Mesodermal cell (in vitro differentiated cells): ENCODE measurements around the gene SLC2A6.

Experiments used
- H3K27ac ChIP-seq: 2 replicates; pipeline ENCODE4 v1.7.0; 2013; ENCODE audit warnings: mild to moderate bottlenecking, low read depth, low read length, moderate library complexity; ENCODE audit not compliant: severe bottlenecking
- H3K36me3 ChIP-seq: 2 replicates; pipeline ENCODE4 v1.7.1; 2013; ENCODE audit warnings: mild to moderate bottlenecking, low read length, moderate library complexity; ENCODE audit not compliant: control insufficient read depth, insufficient read depth
- H3K4me1 ChIP-seq: one replicate; pipeline ENCODE4 v1.7.1; 2013; ENCODE audit warnings: mild to moderate bottlenecking, low read length; ENCODE audit not compliant: insufficient read depth, control insufficient read depth, poor library complexity, severe bottlenecking
- H3K4me3 ChIP-seq: 2 replicates; pipeline ENCODE4 v1.7.0; 2013; ENCODE audit warnings: low read length, control low read depth, mild to moderate bottlenecking; ENCODE audit not compliant: insufficient read depth, poor library complexity, severe bottlenecking; ENCODE audit errors: extremely low read depth
- H3K9me3 ChIP-seq: 2 replicates; pipeline ENCODE4 v1.7.1; 2013; ENCODE audit warnings: mild to moderate bottlenecking, low read length, moderate library complexity; ENCODE audit not compliant: control insufficient read depth
- WGBS, 2 experiments: methylation state at CpG; one replicate each; pipeline ENCODE4 v1.1.5; 2013; ENCODE audit warnings: missing lambda C conversion rate in 2 of 2; ENCODE audit not compliant: insufficient coverage in 2 of 2; 5-methylcytosine and 5-hydroxymethylcytosine counted together

SLC2A6 gene

GRCh38 chr9:133514460-133515239 lies 35.8 kb upstream of the SLC2A6 start:
- Histone ChIP-seq H3K36me3 (no peaks in the 10 kb centered on the region), H3K27ac (no peak overlapping the region), H3K9me3 (no peaks in the 10 kb centered on the region), H3K4me1 (peaks cover 5% of the 10 kb centered on the region), H3K4me3 (no peak overlapping the region)
- 88 to 95% methylated on average over 11 to 14 of the region's 14 CpGs for WGBS, 2 experiments

DNA sequence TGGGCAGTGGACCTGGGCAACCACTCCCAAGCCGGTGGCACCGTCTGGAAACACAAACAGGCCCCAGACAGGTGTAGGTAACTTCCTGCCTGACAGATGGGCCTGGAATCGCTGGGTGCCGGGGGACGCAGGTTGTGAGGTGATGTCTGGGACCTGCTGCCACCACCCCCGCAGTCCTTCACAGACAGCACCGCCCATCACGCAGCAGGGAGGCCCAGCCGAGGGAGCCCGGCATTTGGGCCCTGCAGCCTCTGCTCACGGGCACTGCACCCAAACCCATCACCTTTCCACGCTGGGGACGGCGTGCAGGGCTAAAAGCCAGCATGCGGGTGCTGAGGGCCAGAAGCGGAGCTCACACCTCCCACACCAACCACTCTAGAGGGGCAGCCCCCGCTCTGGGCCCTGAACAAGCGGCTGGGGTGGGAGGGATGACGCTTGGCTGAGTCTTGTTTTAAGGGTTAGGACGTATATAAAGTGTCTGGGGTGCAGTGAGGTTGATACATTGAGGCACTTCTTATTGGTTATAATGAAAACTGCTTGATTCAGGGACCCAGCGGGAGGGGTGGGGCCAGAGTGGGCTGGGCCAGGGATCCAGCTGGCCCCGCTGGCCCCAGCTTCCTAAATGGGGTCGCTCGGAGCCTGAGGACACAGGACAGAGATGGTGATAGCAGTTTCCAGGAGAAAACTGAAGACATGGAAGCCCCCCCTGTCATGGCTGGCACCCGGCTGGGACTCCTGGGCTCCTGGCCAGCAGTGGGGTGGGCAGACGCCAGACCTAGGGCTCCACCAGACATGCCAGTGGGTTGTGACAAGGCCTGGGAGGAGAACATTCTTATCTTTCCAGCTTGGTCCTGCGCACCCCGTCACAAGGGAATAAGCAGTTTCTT lies 34.6 kb upstream of the SLC2A6 start:
- Histone ChIP-seq H3K36me3 (no peaks in the 10 kb centered on the region), H3K4me3 (no peak overlapping the region), H3K4me1 (peaks cover 17% of the 10 kb centered on the region), H3K9me3 (no peaks in the 10 kb centered on the region), H3K27ac (no peak overlapping the region)
- 90 to 92% methylated on average over 18 to 23 of the region's 28 CpGs for WGBS, 2 experiments

DNA sequence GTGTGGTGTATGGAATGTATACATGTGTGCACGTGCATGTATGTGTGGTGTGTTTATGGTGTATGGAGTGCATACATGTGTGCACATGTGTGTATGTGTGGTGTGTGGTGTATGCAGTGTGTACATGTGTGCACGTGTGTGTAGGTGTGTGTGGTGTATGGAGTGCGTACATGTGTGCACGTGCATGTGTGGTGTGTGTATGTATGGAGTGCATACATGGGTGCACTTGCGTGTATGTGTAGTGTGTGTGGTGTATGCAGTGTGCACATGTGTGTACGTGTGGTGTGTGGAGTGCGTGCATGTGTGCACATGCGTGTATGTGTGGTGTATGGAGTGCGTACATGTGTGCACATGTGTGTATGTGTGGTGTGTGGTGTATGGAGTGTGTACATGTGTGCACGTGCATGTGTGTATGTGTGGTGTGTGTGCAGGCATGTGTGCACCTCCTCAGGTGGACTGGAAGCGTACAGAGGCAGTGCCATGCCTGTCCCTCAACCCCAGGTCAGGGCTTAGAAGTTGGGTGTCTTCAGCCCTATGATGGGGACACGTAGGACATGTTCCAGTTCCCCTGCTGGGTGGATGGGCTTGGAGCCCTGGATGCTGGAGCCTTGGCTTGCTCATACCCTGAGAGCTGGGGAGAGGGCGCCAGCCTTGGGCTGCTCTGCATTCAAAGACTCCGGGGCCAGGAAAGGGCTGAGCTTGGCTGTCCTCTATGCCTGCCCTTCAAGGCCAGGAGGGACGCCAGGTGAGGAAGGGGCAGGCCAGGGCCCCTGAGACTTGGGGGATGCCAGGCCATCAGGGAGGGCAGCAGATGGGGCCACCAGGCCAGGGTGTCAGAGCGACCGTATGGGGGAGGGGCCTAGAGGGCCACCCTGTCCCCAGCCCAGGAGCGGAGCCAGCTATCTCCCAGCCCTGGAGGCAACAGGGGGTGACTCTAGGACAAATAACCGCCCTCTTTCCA lies 33.6 kb upstream of the SLC2A6 start:
- Histone ChIP-seq H3K9me3 (no peaks in the 10 kb centered on the region), H3K27ac (no peak overlapping the region), H3K4me1 (peaks cover 18% of the 10 kb centered on the region), H3K4me3 (no peak overlapping the region), H3K36me3 (no peaks in the 10 kb centered on the region)
- 85 to 90% methylated on average over 19 of the region's 19 CpGs for WGBS, 2 experiments

- WGBS, 2 experiments, result 88 to 91% methylated on average over 10 of the region's 10 CpGs
- Histone ChIP-seq H3K4me1 (peaks cover 22% of the 10 kb centered on the region), H3K36me3 (no peaks in the 10 kb centered on the region), H3K4me3 (no peak overlapping the region), H3K27ac (no peak overlapping the region), H3K9me3 (no peaks in the 10 kb centered on the region)
Measured at GRCh38 chr9:133511607-133512006, 32.7 kb upstream of the SLC2A6 start.

GRCh38 chr9:133510926-133511505 lies 32.1 kb upstream of the SLC2A6 start:
- Histone ChIP-seq H3K27ac (no peak overlapping the region), H3K9me3 (no peaks in the 10 kb centered on the region), H3K4me3 (no peak overlapping the region), H3K4me1 (peaks cover 24% of the 10 kb centered on the region), H3K36me3 (no peaks in the 10 kb centered on the region)
- WGBS, 2 experiments, result 90 to 92% methylated on average over 22 to 27 of the region's 27 CpGs

DNA sequence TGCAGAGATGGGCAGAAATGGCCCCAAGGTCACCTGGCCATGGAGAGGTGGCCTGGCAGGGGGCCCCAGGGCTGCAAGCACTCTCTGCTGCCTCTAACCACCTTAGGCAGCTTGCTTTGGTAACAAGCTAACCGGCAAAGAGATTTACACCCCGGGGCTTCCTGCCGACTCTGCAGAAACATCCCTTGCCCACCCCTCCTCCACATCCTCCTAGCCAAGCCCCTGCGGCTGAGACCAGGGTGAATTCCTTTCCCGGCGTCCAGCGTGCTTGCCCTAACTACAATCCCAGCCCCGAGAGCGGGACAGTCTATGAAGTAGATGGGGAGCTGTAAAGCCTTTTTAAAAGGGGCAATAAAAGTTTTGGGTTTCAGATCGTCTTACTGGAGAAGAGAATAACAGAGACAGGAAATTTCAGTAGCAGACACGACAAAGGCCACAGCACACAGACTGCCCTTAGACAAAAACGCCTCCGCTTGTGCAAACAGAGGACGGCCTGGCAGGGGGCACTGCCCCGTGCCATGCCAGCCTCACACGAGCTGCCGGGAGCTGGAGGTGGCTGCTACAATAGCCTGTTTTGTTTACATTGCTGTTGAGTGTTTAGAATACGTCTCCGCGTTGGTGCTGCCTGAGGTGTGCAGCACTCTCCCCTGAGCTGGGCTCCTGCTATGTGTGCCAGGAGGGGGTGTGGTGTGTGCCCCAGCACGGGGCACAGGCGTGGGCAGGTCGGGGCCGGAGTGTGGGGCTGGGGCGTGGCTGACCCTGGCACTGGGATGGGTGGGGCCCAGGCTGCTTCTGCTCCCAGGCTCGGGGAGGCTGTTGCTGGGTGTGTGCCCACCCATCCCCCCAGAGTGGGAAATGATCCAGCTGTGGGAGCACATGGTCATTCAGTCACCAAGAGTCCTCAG lies 30.5 kb upstream of the SLC2A6 start:
- Histone ChIP-seq H3K9me3 (no peaks in the 10 kb centered on the region), H3K36me3 (no peaks in the 10 kb centered on the region), H3K4me3 (no peak overlapping the region), H3K27ac (peak overlapping the region; percentile 72), H3K4me1 (peaks cover 24% of the 10 kb centered on the region)
- WGBS, 2 experiments, result 22% methylated on average over 8 to 19 of the region's 26 CpGs

GRCh38 chr9:133508046-133508445 lies 29.1 kb upstream of the SLC2A6 start:
- no peak overlapping the region for H3K27ac ChIP-seq
- H3K9me3 ChIP-seq, result no peaks in the 10 kb centered on the region
- 94% methylated on average over 8 of the region's 8 CpGs for WGBS, 2 experiments
- no peak overlapping the region for H3K4me3 ChIP-seq
- H3K36me3 ChIP-seq, result no peaks in the 10 kb centered on the region
- H3K4me1 ChIP-seq, result peaks cover 24% of the 10 kb centered on the region

- Histone ChIP-seq H3K4me1 (peaks cover 24% of the 10 kb centered on the region), H3K4me3 (no peak overlapping the region), H3K27ac (no peak overlapping the region), H3K9me3 (peaks cover 2% of the 10 kb centered on the region), H3K36me3 (no peaks in the 10 kb centered on the region)
- 96 to 97% methylated on average over 20 to 24 of the region's 24 CpGs for WGBS, 2 experiments
Measured at GRCh38 chr9:133507246-133507965, 28.5 kb upstream of the SLC2A6 start.

DNA sequence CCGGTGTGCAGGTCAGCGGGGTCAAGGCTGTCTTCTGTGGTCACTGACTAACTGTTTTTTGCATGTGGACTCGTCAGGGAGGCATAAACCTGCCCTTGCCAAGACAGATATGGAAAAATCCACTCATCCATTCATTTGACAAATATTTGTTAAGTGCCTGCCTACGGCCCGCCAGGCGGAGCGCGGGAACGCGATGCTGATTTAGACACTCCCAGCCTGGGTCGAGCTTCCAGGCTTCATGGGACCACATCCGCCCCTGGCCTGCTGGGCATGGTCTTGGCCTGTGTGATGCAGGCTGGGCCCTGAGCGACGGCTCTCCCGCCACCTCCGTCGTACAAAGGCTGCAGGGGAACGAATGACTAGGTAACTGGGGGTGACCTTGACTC lies 27.7 kb upstream of the SLC2A6 start:
- Histone ChIP-seq H3K4me1 (peaks cover 24% of the 10 kb centered on the region), H3K4me3 (no peak overlapping the region), H3K27ac (no peak overlapping the region), H3K9me3 (peaks cover 10% of the 10 kb centered on the region), H3K36me3 (no peaks in the 10 kb centered on the region)
- 94 to 96% methylated on average over 16 to 18 of the region's 18 CpGs for whole genome bisulfite sequencing, 2 experiments
